Uterus (tissue), 4 donors: ENCODE measurements around the gene UBR1. TPM values are rescaled to one million over a fixed set of nuclear protein-coding genes. Genes with fewer than 3 reads are reported as not detected.

Experiments used
- DNase-seq, 2 donors: peaks; one replicate each; pipeline ENCODE4 v3.0.0-alpha.2; 2019 to 2020
- H3K27ac ChIP-seq, 2 donors: fragments of 200-600 bp; sonication (generic); 1 replicate in 1 of 2; 2 replicates in 1 of 2; pipeline ENCODE4 v1.5.1; 2016 to 2018
- H3K27me3 ChIP-seq, 2 donors: fragments of 200-600 bp; sonication (generic); one replicate each; pipeline ENCODE4 v1.5.1; 2018 to 2019; ENCODE audit warnings: control low read depth in 1 of 2
- H3K36me3 ChIP-seq, 2 donors: fragments of 200-600 bp; sonication (generic); one replicate each; pipeline ENCODE4 v1.5.1; 2019; ENCODE audit warnings: control low read depth in 1 of 2
- H3K4me1 ChIP-seq, 2 donors: fragments of 200-600 bp; sonication (generic); one replicate each; pipeline ENCODE4 v1.5.1; 2018 to 2019; ENCODE audit warnings: control low read depth in 1 of 2
- H3K4me3 ChIP-seq, 2 donors: fragments of 200-600 bp; sonication (generic); 1 replicate in 1 of 2; 2 replicates in 1 of 2; pipeline ENCODE4 v1.5.1; 2018 to 2019; ENCODE audit warnings: mild to moderate bottlenecking in 1 of 2
- H3K9me3 ChIP-seq, 2 donors: fragments of 200-600 bp; sonication (generic); one replicate each; pipeline ENCODE4 v1.5.1; 2019; ENCODE audit warnings: control low read depth in 1 of 2
- POLR2A ChIP-seq, 2 donors: fragments of 450-650 bp; IDR thresholded peaks; one replicate each; pipeline ENCODE4 v1.6.1; 2016; ENCODE audit warnings: antibody characterized with exemption in 2 of 2, mild to moderate bottlenecking in 1 of 2, moderate library complexity in 1 of 2
- intact Hi-C: fragments of 100-400 bp; cut with DNase I; formaldehyde crosslinking; loops from one replicate; pipeline ENCODE4 v1.15.1; 2023; ENCODE audit warnings: low total_unique reads
- total RNA-seq, 4 donors: library from RNA; depleted of rRNA in 3 of 4; stranded (reverse); fragments of >200 nt in 3 of 4; gene quantifications; one replicate each; pipeline versions ENCODE4 v1.1.0 to v1.2.4, GENCODE V29; 2014 to 2023
- TF ChIP-seq, protein P1 (sequence below), 4 experiments: fragments of 200-600 bp in 2 of 4; fragments of 450-650 bp in 2 of 4; sonication (generic) in 2 of 4; IDR thresholded peaks; one replicate each; pipeline ENCODE4 v1.5.1; 2016 to 2019; ENCODE audit warnings: antibody characterized with exemption in 4 of 4, mild to moderate bottlenecking in 2 of 4, moderate library complexity in 1 of 4
- donor health status: DM: yes; HTN: yes; CAD: no.

Gene UBR1
- total RNA-seq, 4 donors from 2014 or later = 30.9 to 156 (median 60.3) TPM

DNA sequence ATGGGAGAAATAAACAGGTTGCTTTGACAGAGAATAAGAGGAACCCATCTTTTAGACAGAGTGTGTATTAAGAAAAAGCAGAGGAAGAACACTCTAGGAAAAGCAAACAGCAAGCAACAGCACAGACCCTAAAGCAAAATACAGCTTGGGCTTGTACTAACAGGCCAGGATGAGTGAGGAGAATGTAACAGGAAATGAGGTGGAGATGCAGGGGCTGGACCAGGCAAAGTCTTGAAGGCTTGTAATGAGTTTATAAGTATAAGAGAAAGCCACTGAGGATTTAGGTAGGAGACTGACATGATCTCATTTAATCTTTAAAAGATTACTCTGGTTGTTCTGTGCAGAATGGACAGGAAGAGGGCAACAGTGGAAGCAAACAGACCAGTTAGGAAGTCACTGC lies 4.9 kb downstream of the UBR1 start:
- intact Hi-C loops = no loop called here
- Histone ChIP-seq H3K27ac (no peak overlapping the region), H3K9me3 (no peaks in the 10 kb centered on the region), H3K4me3 (no peak overlapping the region), H3K36me3 (no peaks in the 10 kb centered on the region), H3K27me3 (no peaks in the 10 kb centered on the region), H3K4me1 (no peaks in the 10 kb centered on the region)
- DNase-seq = no peak
- TF ChIP-seq, protein P1, sequence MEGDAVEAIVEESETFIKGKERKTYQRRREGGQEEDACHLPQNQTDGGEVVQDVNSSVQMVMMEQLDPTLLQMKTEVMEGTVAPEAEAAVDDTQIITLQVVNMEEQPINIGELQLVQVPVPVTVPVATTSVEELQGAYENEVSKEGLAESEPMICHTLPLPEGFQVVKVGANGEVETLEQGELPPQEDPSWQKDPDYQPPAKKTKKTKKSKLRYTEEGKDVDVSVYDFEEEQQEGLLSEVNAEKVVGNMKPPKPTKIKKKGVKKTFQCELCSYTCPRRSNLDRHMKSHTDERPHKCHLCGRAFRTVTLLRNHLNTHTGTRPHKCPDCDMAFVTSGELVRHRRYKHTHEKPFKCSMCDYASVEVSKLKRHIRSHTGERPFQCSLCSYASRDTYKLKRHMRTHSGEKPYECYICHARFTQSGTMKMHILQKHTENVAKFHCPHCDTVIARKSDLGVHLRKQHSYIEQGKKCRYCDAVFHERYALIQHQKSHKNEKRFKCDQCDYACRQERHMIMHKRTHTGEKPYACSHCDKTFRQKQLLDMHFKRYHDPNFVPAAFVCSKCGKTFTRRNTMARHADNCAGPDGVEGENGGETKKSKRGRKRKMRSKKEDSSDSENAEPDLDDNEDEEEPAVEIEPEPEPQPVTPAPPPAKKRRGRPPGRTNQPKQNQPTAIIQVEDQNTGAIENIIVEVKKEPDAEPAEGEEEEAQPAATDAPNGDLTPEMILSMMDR (IDR thresholded peaks at IDR 0.05) = no peak

DNA sequence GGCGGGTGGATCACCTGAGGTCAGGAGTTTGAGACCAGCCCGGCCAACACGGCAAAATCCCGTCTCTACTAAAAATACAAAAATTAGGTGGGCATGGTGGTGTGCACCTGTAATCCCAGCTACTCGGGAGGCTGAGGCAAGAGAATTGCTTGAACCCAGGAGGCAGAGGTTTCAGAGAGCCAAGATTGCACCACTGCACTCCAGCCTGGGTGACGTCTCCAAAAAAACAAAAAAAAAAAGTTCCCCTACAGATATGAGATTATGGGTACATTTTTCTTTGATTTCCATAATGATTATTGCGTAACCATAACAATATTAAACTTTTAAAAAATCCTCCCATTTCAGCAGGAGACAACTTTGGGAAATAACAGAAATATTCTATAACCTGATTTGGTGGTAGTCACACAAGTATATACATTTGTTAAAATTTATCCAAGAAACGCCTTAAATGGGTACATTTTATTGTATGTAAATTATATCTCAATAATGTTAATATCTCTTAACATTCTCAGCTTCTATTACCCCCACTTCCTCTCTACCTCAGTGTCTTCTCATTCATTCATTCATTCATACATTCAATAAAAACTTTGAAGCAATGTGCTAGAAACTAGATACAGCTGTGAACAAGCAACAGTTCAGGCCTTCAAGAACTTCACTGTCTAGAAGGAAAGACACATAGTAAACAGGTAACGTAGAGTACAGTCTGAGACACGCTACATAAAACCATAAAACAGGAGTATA lies 6.6 kb downstream of the UBR1 start:
- no peaks in the 10 kb centered on the region for H3K36me3 ChIP-seq
- H3K27me3 ChIP-seq = no peaks in the 10 kb centered on the region
- no peaks in the 10 kb centered on the region for H3K9me3 ChIP-seq
- no peaks in the 10 kb centered on the region for H3K4me1 ChIP-seq
- H3K4me3 ChIP-seq = no peak overlapping the region
- no peak overlapping the region for H3K27ac ChIP-seq
- DNase-seq = no peak
- TF ChIP-seq, protein P1 (IDR thresholded peaks at IDR 0.05) = no peak
- TF ChIP-seq POLR2A (IDR thresholded peaks at IDR 0.05) = no peak
- intact Hi-C loops = no loop called here

DNA sequence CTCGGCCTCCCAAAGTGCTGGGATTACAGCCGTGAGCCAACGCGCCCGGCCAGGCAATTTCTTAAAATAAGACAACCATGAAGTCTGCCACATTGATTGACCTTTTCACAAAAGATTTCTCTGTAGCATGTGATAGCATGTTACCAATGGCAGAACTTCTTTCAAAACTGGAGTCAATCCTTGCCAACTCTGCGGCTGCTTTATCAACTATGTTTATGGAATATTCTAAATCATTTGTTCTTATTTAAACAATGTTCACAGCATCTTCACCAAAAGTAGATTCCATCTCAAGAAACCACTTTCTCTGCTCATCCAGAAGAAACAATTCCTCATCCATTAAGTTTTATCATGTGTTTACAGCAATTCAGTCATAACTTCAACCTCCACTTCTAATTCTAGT lies 9.4 kb downstream of the UBR1 start:
- intact Hi-C loops = no loop called here

DNA sequence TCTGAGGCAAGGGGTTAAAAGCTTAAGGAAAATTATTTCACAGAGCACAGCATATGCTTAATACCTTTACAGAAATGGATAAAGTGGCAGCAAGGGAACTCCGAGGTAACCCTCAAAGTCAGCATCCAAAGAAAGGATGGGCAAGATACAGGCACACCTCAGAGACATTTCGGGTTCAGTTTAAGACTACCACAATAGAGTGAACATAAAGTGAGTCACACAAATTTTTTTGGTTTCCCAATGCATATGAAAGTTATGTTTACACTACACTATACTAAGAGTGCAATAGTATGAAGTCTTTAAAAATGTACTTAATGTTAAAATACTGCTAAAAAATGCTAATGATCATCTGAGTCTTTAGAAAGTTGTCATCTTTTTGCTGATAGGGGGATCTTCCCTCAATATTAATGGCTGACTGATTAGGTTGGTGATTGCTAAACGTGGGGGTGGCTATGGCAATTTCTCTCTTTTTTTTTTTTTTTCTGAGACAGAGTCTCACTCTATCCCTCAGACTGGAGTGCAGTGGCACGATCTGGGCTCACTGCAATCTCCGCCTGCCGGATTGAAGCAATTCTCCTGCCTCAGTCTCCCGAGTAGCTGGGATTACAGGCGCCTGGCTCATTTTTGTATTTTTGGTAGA lies 10.0 kb downstream of the UBR1 start:
- no peak for TF ChIP-seq POLR2A (IDR thresholded peaks at IDR 0.05)
- TF ChIP-seq, protein P1 (IDR thresholded peaks at IDR 0.05) = no peak
- DNase-seq = no peak

More for the DNA sequence above, 9.4 kb downstream of the UBR1 start:
- no peak for TF ChIP-seq POLR2A (IDR thresholded peaks at IDR 0.05)
- TF ChIP-seq, protein P1 (IDR thresholded peaks at IDR 0.05) = no peak
- H3K9me3 ChIP-seq = no peaks in the 10 kb centered on the region
- DNase-seq = no peak
- no peak overlapping the region for H3K4me3 ChIP-seq
- no peak overlapping the region for H3K27ac ChIP-seq
- no peaks in the 10 kb centered on the region for H3K4me1 ChIP-seq
- no peaks in the 10 kb centered on the region for H3K27me3 ChIP-seq
- no peaks in the 10 kb centered on the region for H3K36me3 ChIP-seq

DNA sequence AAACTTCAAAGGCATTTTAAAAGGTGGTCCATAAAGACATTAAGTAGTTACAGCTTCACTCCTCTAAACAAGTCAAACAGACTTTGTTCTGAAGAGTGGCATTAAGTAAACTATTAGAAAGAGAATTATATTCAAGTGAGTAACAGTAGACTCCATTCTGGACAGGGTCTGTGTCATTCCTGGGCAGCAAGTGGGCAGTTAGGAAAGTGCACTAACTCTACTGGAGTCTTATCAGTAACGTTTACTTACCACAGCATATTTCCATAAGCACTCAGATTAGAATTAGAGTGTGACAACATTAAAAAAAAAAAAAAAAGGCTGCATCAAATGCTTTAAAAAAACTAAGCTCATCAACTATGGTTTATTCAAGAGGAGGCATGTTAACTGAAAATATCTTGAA lies 10.6 kb downstream of the UBR1 start:
- Histone ChIP-seq H3K4me1 (no peaks in the 10 kb centered on the region), H3K27me3 (no peaks in the 10 kb centered on the region), H3K9me3 (no peaks in the 10 kb centered on the region), H3K36me3 (no peaks in the 10 kb centered on the region), H3K27ac (no peak overlapping the region), H3K4me3 (no peak overlapping the region)
- DNase-seq = no peak
- TF ChIP-seq POLR2A (IDR thresholded peaks at IDR 0.05) = no peak
- TF ChIP-seq, protein P1 (IDR thresholded peaks at IDR 0.05) = no peak
- intact Hi-C loops = no loop called here

More for the DNA sequence above, 10.0 kb downstream of the UBR1 start:
- no peaks in the 10 kb centered on the region for H3K36me3 ChIP-seq
- H3K4me1 ChIP-seq = no peaks in the 10 kb centered on the region
- no peak overlapping the region for H3K27ac ChIP-seq
- intact Hi-C loops = no loop called here
- no peaks in the 10 kb centered on the region for H3K27me3 ChIP-seq
- no peak overlapping the region for H3K4me3 ChIP-seq
- no peaks in the 10 kb centered on the region for H3K9me3 ChIP-seq
